DND-41 (cell line): ENCODE results near the gene FNDC7.

ENCODE experiments used
- ATAC-seq: fragments of 200-7000 bp; cut with Tn5 transposase; 3 replicates; pipeline ENCODE4 v1.9.1; 2021; ENCODE audit warnings: low read depth; ENCODE audit not compliant: insufficient read depth
- DNase-seq: peaks from one replicate; pipeline ENCODE4 v3.0.0-alpha.2; 2020
- H2AFZ ChIP-seq: 2 replicates; pipeline ENCODE4 v1.6.0; 2012; ENCODE audit warnings: low read depth, low read length
- H3K27ac ChIP-seq: 2 replicates; pipeline ENCODE4 v1.5.1; 2012; ENCODE audit warnings: low read length, inconsistent platforms
- H3K27me3 ChIP-seq: fragments of 200-600 bp; sonication (generic); 2 replicates; pipeline ENCODE4 v1.6.0; 2012; ENCODE audit warnings: low read length, mild to moderate bottlenecking, inconsistent platforms; ENCODE audit not compliant: insufficient read depth, poor library complexity
- H3K36me3 ChIP-seq: 2 replicates; pipeline ENCODE4 v1.5.1; 2012; ENCODE audit warnings: low read length, inconsistent platforms; ENCODE audit not compliant: insufficient read depth
- H3K4me1 ChIP-seq: 2 replicates; pipeline ENCODE4 v1.5.1; 2012; ENCODE audit warnings: mild to moderate bottlenecking, low read length; ENCODE audit not compliant: insufficient read depth
- H3K4me2 ChIP-seq: 2 replicates; pipeline ENCODE4 v1.6.0; 2012; ENCODE audit warnings: mild to moderate bottlenecking, moderate library complexity, low read length, inconsistent platforms; ENCODE audit not compliant: insufficient read depth
- H3K4me3 ChIP-seq, 2 experiments: fragments of 200-600 bp in 1 of 2; shearing (Covaris generic) in 1 of 2; 2 replicates each; pipeline ENCODE4 v1.5.1; 2012 to 2016; ENCODE audit warnings: inconsistent platforms in 2 of 2, low read length in 2 of 2, mild to moderate bottlenecking in 2 of 2, low read depth in 1 of 2, moderate library complexity in 1 of 2
- H3K79me2 ChIP-seq: 2 replicates; pipeline ENCODE4 v1.6.0; 2012; ENCODE audit warnings: low read length, inconsistent platforms; ENCODE audit not compliant: insufficient read depth
- H3K9ac ChIP-seq: 2 replicates; pipeline ENCODE4 v1.6.0; 2012; ENCODE audit warnings: low read depth, mild to moderate bottlenecking, inconsistent platforms, low read length, moderate library complexity
- H3K9me3 ChIP-seq: 2 replicates; pipeline ENCODE4 v1.5.1; 2012; ENCODE audit warnings: low read length, moderate library complexity, mild to moderate bottlenecking, inconsistent platforms; ENCODE audit not compliant: insufficient read depth, severe bottlenecking
- H4K20me1 ChIP-seq: 2 replicates; pipeline ENCODE4 v1.6.0; 2012; ENCODE audit warnings: low read length; ENCODE audit not compliant: insufficient read depth
- EZH2 ChIP-seq: IDR thresholded peaks from 3 replicates; pipeline ENCODE4 v1.6.1; 2012; ENCODE audit warnings: borderline replicate concordance, low read depth, mild to moderate bottlenecking, moderate library complexity, low read length, inconsistent platforms; ENCODE audit not compliant: severe bottlenecking
- TF ChIP-seq, protein P1 (sequence below): IDR thresholded peaks from 2 replicates; pipeline ENCODE4 v1.5.1; 2012; ENCODE audit warnings: borderline replicate concordance, low read length, moderate library complexity, mild to moderate bottlenecking; ENCODE audit not compliant: poor library complexity, severe bottlenecking; ENCODE audit errors: extremely low read depth

Gene FNDC7, protein sequence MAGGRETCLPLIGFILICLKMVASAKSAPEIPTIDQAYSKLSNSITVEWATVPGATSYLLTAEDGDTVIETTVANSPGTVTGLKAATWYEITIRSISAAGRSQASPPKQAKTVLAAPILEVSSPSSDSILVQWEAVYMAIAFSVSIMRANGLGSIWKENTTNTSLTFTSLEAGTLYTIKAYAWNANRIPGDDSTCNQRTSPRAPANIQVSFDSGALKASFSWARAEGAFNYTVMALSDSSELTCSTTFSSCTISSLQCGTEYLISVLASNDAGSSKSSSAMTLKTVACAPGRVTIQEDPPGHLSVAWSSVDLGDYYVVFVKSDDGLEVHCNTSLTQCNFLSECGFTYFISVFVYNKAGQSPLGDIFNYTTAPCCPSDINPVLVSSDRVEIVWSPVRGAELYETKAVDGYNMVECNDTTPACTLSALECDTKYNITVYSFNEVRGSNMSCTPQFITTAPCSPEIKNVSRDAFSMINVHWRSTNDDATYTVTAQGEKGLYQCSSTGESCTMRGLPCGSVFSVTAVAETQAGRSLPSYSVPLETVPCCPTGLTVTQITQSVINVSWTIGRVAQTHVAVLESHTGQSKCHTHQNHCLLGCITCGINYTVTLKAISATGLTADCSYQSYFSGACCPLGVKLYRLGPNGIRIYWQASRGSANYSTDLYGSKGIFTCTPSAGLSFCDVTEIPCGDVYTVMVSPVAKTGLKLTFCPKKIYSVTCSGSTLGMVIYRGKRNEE

DNA sequence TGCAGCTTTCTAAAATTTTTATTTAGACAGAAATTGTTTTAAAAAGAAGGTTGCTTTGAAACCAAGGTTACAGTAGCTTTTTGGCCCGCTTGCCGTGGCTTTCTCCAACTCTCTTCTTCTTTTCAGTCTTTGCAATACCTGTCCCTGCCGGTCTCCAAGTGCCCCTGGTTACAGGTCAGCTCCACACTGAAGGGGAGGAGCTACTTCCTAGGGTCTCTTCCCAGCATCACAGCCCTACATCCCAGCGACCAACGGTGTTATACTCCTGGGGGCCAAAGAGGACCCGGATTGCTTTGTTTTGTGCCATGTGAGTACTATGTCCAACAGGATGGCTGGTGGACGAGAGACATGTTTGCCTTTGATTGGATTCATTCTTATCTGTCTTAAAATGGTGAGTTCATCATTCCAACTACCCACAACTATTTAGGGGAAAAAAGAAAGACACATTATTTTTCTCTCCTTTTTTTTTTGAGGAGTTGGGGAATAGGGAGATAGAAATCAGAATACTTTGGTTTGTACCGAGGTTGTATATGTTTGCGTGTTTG, at the start of gene FNDC7:
FNDC7 (plus strand) TSS at position 303 of the 545 bp plus-strand sequence; CDS start at position 329, 26 bp downstream.
- no peak for DNase-seq
- no peak for ATAC-seq
- no peak for TF ChIP-seq EZH2
- TF ChIP-seq, protein P1, sequence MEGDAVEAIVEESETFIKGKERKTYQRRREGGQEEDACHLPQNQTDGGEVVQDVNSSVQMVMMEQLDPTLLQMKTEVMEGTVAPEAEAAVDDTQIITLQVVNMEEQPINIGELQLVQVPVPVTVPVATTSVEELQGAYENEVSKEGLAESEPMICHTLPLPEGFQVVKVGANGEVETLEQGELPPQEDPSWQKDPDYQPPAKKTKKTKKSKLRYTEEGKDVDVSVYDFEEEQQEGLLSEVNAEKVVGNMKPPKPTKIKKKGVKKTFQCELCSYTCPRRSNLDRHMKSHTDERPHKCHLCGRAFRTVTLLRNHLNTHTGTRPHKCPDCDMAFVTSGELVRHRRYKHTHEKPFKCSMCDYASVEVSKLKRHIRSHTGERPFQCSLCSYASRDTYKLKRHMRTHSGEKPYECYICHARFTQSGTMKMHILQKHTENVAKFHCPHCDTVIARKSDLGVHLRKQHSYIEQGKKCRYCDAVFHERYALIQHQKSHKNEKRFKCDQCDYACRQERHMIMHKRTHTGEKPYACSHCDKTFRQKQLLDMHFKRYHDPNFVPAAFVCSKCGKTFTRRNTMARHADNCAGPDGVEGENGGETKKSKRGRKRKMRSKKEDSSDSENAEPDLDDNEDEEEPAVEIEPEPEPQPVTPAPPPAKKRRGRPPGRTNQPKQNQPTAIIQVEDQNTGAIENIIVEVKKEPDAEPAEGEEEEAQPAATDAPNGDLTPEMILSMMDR: no peak
- Histone ChIP-seq H3K36me3 (no peaks in the 10 kb centered on the region), H3K4me1 (no peaks in the 10 kb centered on the region), H4K20me1 (no peaks in the 10 kb centered on the region), H3K27ac (no peak within 1 kb of the TSS), H3K79me2 (no peaks in the 10 kb centered on the region), H3K4me2 (no peak within 1 kb of the TSS), H3K9ac (no peak within 1 kb of the TSS), H3K9me3 (no peaks in the 10 kb centered on the region), H3K27me3 (peaks cover 8% of the 10 kb centered on the region), H3K4me3 (no peak within 1 kb of the TSS), H2AFZ (no peak within 1 kb of the TSS)

DNA sequence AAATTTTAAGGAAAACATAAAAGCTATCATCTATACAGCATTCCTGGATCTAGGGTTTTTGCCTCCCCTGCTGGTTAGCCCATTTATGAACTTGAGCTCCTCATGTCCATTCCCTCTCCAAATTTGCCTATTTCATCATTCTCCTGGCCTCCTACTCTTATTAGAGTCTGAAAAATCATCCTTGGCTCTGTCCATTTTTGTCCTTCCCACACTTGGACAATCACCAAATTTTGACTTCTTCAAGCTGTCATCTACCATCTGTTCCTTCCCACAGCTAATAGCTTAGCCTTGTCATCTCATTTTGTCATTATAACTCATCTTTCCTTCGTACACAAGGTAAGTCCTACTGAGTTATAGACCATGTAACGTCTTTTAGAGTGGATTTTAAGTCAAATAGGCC, 49.6 kb upstream of the FNDC7 start:
- H3K36me3 ChIP-seq: no peaks in the 10 kb centered on the region
- H3K27me3 ChIP-seq: no peaks in the 10 kb centered on the region
- no peak overlapping the region for H3K4me2 ChIP-seq
- H3K27ac ChIP-seq: no peak overlapping the region
- no peak overlapping the region for H3K9ac ChIP-seq
- TF ChIP-seq, protein P1: no peak
- TF ChIP-seq EZH2: no peak
- peaks cover 23% of the 10 kb centered on the region for H3K4me1 ChIP-seq
- no peak overlapping the region for H3K4me3 ChIP-seq
- no peaks in the 10 kb centered on the region for H3K9me3 ChIP-seq
- H4K20me1 ChIP-seq: no peaks in the 10 kb centered on the region
- H2AFZ ChIP-seq: no peak overlapping the region
- no peak for ATAC-seq
- peaks cover 24% of the 10 kb centered on the region for H3K79me2 ChIP-seq
- DNase-seq: no peak

DNA sequence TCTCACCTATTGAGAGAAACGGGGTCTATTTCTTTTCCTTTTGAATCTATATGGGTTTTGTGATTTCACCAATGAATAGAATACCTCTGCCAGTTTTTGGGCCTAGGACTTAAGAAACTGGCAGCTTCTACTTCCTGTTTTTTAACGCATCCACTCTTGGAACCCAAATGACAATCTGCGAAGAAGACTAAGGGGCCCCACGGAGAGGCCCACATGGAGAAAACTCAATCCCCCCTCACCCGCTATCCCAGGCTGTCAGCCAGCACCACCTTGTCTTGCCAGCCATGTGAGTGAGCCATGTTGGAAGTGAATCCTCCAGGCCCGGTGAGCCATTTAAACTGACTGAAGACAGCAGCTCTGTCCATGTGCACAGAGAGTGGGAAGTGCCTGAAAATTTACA, 48.2 kb upstream of the FNDC7 start:
- H3K79me2 ChIP-seq: peaks cover 17% of the 10 kb centered on the region
- DNase-seq (no peak), ATAC-seq (no peak)
- H3K9ac ChIP-seq: no peak overlapping the region
- no peak overlapping the region for H2AFZ ChIP-seq
- TF ChIP-seq EZH2: no peak
- TF ChIP-seq, protein P1: no peak
- no peaks in the 10 kb centered on the region for H3K27me3 ChIP-seq
- no peak overlapping the region for H3K4me2 ChIP-seq
- H3K4me1 ChIP-seq: peaks cover 17% of the 10 kb centered on the region
- no peaks in the 10 kb centered on the region for H4K20me1 ChIP-seq
- no peaks in the 10 kb centered on the region for H3K9me3 ChIP-seq
- no peak overlapping the region for H3K4me3 ChIP-seq
- H3K36me3 ChIP-seq: no peaks in the 10 kb centered on the region
- no peak overlapping the region for H3K27ac ChIP-seq
